GM23338 (cell line): ENCODE data around the gene KAZN. TPM values are rescaled to one million over a fixed set of nuclear protein-coding genes. Genes with fewer than 3 reads are reported as not detected.

Source experiments
- ATAC-seq: fragments of 200-7000 bp; cut with Tn5 transposase; 3 replicates; pipeline ENCODE4 v1.9.1; 2020
- DNase-seq: peaks from one replicate; pipeline ENCODE4 v3.0.0-alpha.2; 2015; ENCODE audit warnings: low spot score
- H2AFZ ChIP-seq: fragments of 200-600 bp; sonication (generic); 2 replicates; pipeline ENCODE4 v1.8.0; 2016; ENCODE audit warnings: antibody characterized with exemption, mild to moderate bottlenecking, moderate library complexity
- H3F3A ChIP-seq: fragments of 200-600 bp; sonication (generic); replicated peaks from 2 replicates; pipeline ENCODE4 v1.8.0; 2017; ENCODE audit warnings: antibody characterized with exemption, mixed run types, low read depth
- H3K27ac ChIP-seq: fragments of 200-600 bp; sonication (generic); 2 replicates; pipeline ENCODE4 v1.6.1; 2016; ENCODE audit warnings: low read depth
- H3K27me3 ChIP-seq: fragments of 200-600 bp; sonication (generic); 2 replicates; pipeline ENCODE4 v1.8.0; 2016; ENCODE audit warnings: mild to moderate bottlenecking, mixed run types, moderate library complexity; ENCODE audit not compliant: insufficient read depth
- H3K36me3 ChIP-seq: fragments of 200-600 bp; sonication (generic); 2 replicates; pipeline ENCODE4 v1.8.0; 2016; ENCODE audit warnings: mild to moderate bottlenecking; ENCODE audit not compliant: insufficient read depth
- H3K4me1 ChIP-seq: fragments of 200-600 bp; sonication (generic); 2 replicates; pipeline ENCODE4 v1.8.0; 2016; ENCODE audit warnings: mild to moderate bottlenecking, moderate library complexity; ENCODE audit not compliant: insufficient read depth
- H3K4me2 ChIP-seq: fragments of 200-600 bp; sonication (generic); 2 replicates; pipeline ENCODE4 v1.7.1; 2017; ENCODE audit warnings: mixed run types
- H3K4me3 ChIP-seq: fragments of 200-600 bp; sonication (generic); 2 replicates; pipeline ENCODE4 v1.6.1; 2016; ENCODE audit warnings: mixed run types
- H3K79me2 ChIP-seq: fragments of 200-600 bp; sonication (generic); replicated peaks from 2 replicates; pipeline ENCODE4 v1.8.0; 2017; ENCODE audit warnings: mild to moderate bottlenecking; ENCODE audit not compliant: insufficient read depth
- H3K9me2 ChIP-seq: fragments of 200-600 bp; sonication (generic); 2 replicates; pipeline ENCODE4 v1.8.0; 2017; ENCODE audit not compliant: insufficient read depth
- H4K20me1 ChIP-seq: fragments of 200-600 bp; sonication (generic); replicated peaks from 2 replicates; pipeline ENCODE4 v1.8.0; 2017; ENCODE audit warnings: mild to moderate bottlenecking; ENCODE audit not compliant: insufficient read depth
- H3K27ac Mint-ChIP-seq: 2 replicates; pipeline ENCODE4 v1.8.0; 2020; ENCODE audit warnings: inconsistent platforms, mild to moderate bottlenecking, moderate library complexity, mixed read lengths
- H3K27me3 Mint-ChIP-seq: 3 replicates; pipeline ENCODE4 v1.8.0; 2022; ENCODE audit warnings: low read depth, mild to moderate bottlenecking, moderate library complexity, mixed read lengths, inconsistent platforms; ENCODE audit not compliant: insufficient read depth, poor library complexity
- H3K36me3 Mint-ChIP-seq: 3 replicates; pipeline ENCODE4 v1.8.0; 2021; ENCODE audit warnings: low read depth, mild to moderate bottlenecking, inconsistent platforms, moderate library complexity, mixed read lengths
- H3K4me1 Mint-ChIP-seq: 3 replicates; pipeline ENCODE4 v1.8.0; 2020; ENCODE audit warnings: mild to moderate bottlenecking, inconsistent platforms, mixed read lengths
- H3K4me3 Mint-ChIP-seq: 3 replicates; pipeline ENCODE4 v1.8.0; 2021; ENCODE audit warnings: moderate library complexity, mild to moderate bottlenecking, inconsistent platforms, mixed read lengths
- H3K9me3 Mint-ChIP-seq: 3 replicates; pipeline ENCODE4 v1.8.0; 2020; ENCODE audit warnings: moderate library complexity, mild to moderate bottlenecking, inconsistent platforms, mixed read lengths
- CREB1 ChIP-seq: fragments of 250-450 bp; sonication (Bioruptor Pico); IDR thresholded peaks from 2 replicates; pipeline ENCODE4 v1.5.0; 2020; ENCODE audit warnings: low read depth, mild to moderate bottlenecking, moderate library complexity
- CTCF ChIP-seq, 2 experiments: fragments of 200-600 bp in 1 of 2; sonication (generic) in 1 of 2; conservative IDR thresholded peaks; 2 replicates each; pipeline versions ENCODE4 v1.5.1 to v1.6.1; 2016 to 2017; ENCODE audit warnings: antibody characterized with exemption in 2 of 2, low read depth in 2 of 2, mild to moderate bottlenecking in 2 of 2, moderate library complexity in 1 of 2
- ETS1 ChIP-seq: IDR thresholded peaks from 2 replicates; pipeline ENCODE4 v1.6.1; 2016; ENCODE audit warnings: antibody characterized with exemption
- EZH2 ChIP-seq: fragments of 200-600 bp; sonication (generic); IDR thresholded peaks from one replicate; pipeline ENCODE4 v1.8.0; 2017; ENCODE audit warnings: antibody characterized with exemption, mild to moderate bottlenecking, low read depth; ENCODE audit not compliant: unreplicated experiment
- EZH2phosphoT487 ChIP-seq: fragments of 200-600 bp; sonication (generic); IDR thresholded peaks from one replicate; pipeline ENCODE4 v1.8.1; 2018; ENCODE audit warnings: antibody characterized with exemption; ENCODE audit not compliant: unreplicated experiment
- JUNB ChIP-seq: IDR thresholded peaks from one replicate; pipeline ENCODE4 v1.6.1; 2016; ENCODE audit warnings: antibody characterized with exemption; ENCODE audit not compliant: unreplicated experiment
- NANOG ChIP-seq: IDR thresholded peaks from 2 replicates; pipeline ENCODE4 v1.6.1; 2016; ENCODE audit warnings: antibody characterized with exemption, borderline replicate concordance
- POLR2AphosphoS5 ChIP-seq: IDR thresholded peaks from 2 replicates; pipeline ENCODE4 v1.6.1; 2016; ENCODE audit warnings: antibody characterized with exemption, low read depth
- REST ChIP-seq: IDR thresholded peaks from one replicate; pipeline ENCODE4 v1.6.1; 2018; ENCODE audit warnings: antibody characterized with exemption; ENCODE audit not compliant: unreplicated experiment
- STAT1 ChIP-seq: IDR thresholded peaks from one replicate; pipeline ENCODE4 v1.6.1; 2016; ENCODE audit warnings: antibody characterized with exemption; ENCODE audit not compliant: unreplicated experiment
- ZNF114 ChIP-seq: fragments of 250-450 bp; sonication (Bioruptor Pico); IDR thresholded peaks from 2 replicates; pipeline ENCODE4 v1.5.0; 2020; ENCODE audit warnings: mild to moderate bottlenecking, moderate library complexity
- ZNF331 ChIP-seq: fragments of 250-450 bp; sonication (Bioruptor Pico); IDR thresholded peaks from 2 replicates; pipeline ENCODE4 v1.5.0; 2020; ENCODE audit warnings: low read depth, mild to moderate bottlenecking, moderate library complexity
- ZNF462 ChIP-seq: fragments of 250-450 bp; sonication (Bioruptor Pico); IDR thresholded peaks from 2 replicates; pipeline ENCODE4 v1.5.0; 2020; ENCODE audit warnings: mild to moderate bottlenecking, moderate library complexity
- polyA plus RNA-seq: library from polyadenylated mRNA; unstranded; fragments of >200 nt; fragmentation: Nextera tagmentation; extraction: Ambion mirVana; gene quantifications from 2 replicates; pipeline ENCODE4 v1.2.1, GENCODE V29; 2016
- total RNA-seq: library from RNA; depleted of rRNA; stranded (reverse); fragments of >200 nt; shearing (Covaris generic); gene quantifications from 2 replicates; pipeline ENCODE4 v1.2.3, GENCODE V29; 2014

KAZN gene
- total and polyA plus RNA-seq, 2 experiments from 2014 or later, result 9.9 to 15.0 TPM

GRCh38 chr1:14784790-14785773 is 186.6 kb downstream of the KAZN start:
- no peaks in the 10 kb centered on the region for H4K20me1 ChIP-seq
- ATAC-seq, result no peak
- peaks cover 63% of the 10 kb centered on the region for H3K4me1 Mint-ChIP-seq

More at GRCh38 chr1:14784790-14785773, 186.6 kb downstream of the KAZN start:
- Histone ChIP-seq H3K9me2 (peaks cover 2% of the 10 kb centered on the region; the same call in 1 of the 2 replicates), H3K27me3 (no peaks in the 10 kb centered on the region), H2AFZ (no peak overlapping the region), H3K4me2 (no peak overlapping the region), H3K4me3 (no peak overlapping the region), H3K27ac (no peak overlapping the region), H3F3A (0 out of 2 replicates have a peak, but pooled peaks cover 2% of the 10 kb centered on the region), H3K36me3 (no peaks in the 10 kb centered on the region), H3K4me1 (peaks cover 50% of the 10 kb centered on the region), H3K79me2 (peaks cover 2% of the 10 kb centered on the region; the same call in 1 of the 2 replicates)
- no peak for DNase-seq
- Mint-ChIP-seq H3K36me3 (no peaks in the 10 kb centered on the region), H3K27me3 (peaks cover 9% of the 10 kb centered on the region), H3K4me3 (no peak overlapping the region), H3K9me3 (no peaks in the 10 kb centered on the region), H3K27ac (no peak overlapping the region)
- TF ChIP-seq EZH2 (no peak), EZH2phosphoT487 (no peak), REST (no peak), STAT1 (no peak), POLR2AphosphoS5 (no peak), JUNB (no peak), NANOG (no peak), ZNF331 (CRISPR knock-in tag) (no peak), CTCF (conservative IDR thresholded peaks at IDR 0.05; ENCODE audit: low read depth in 2 of 2) (no peak), ZNF114 (CRISPR knock-in tag) (no peak), CREB1 (no peak), ZNF462 (CRISPR knock-in tag) (no peak), ETS1 (no peak)
